IMR-90 (cell line): ENCODE data around the gene HRH1. TPM values are rescaled to one million over a fixed set of nuclear protein-coding genes. Genes with fewer than 3 reads are reported as not detected.
A peak's percentile ranks its signal among the peaks of the same experiment; 100 is the strongest.

Experiments
- ATAC-seq: fragments of 200-7000 bp; cut with Tn5 transposase; 2 replicates; pipeline ENCODE4 v1.9.1; 2020; ENCODE audit warnings: low read depth, mild to moderate bottlenecking, moderate library complexity
- BruUV-seq: library from RNA; stranded (reverse); fragments of 400-500 nt; replicated peaks from 2 replicates; lab custom pipeline; 2021; lab: Mats Ljungman, UMichigan
- CTCF ChIA-PET: fragments of 300-600 bp; formaldehyde crosslinking; extraction: SDS; loops from one replicate; lab custom pipeline; 2021; ENCODE audit warnings: antibody characterized with exemption; lab: Yijun Ruan, JAX
- POLR2A ChIA-PET: fragments of 300-600 bp; sonication (Branson Sonifier 250); formaldehyde crosslinking; loops from one replicate; lab custom pipeline; 2022; ENCODE audit warnings: antibody characterized with exemption; ENCODE audit not compliant: unreplicated experiment; lab: Charles Lee
- DNase-seq: peaks from one replicate; pipeline ENCODE4 v3.0.0; 2013
- H2AFZ ChIP-seq: replicated peaks from 2 replicates; pipeline ENCODE3; 2013; ENCODE audit warnings: low read length, mild to moderate bottlenecking; ENCODE audit not compliant: poor library complexity
- H2AK5ac ChIP-seq: 2 replicates; pipeline ENCODE4 v1.6.1; 2013; ENCODE audit warnings: low read depth, low read length, inconsistent platforms
- H2AK9ac ChIP-seq: replicated peaks from 2 replicates; pipeline ENCODE3; 2013; ENCODE audit warnings: mild to moderate bottlenecking, low read depth, low read length, moderate library complexity; ENCODE audit not compliant: poor library complexity
- H2BK120ac ChIP-seq: 2 replicates; pipeline ENCODE4 v1.6.1; 2013; ENCODE audit warnings: low read depth, low read length, inconsistent platforms
- H2BK15ac ChIP-seq: 3 replicates; pipeline ENCODE4 v1.6.1; 2013; ENCODE audit warnings: low read depth, low read length, inconsistent platforms
- H2BK20ac ChIP-seq: 2 replicates; pipeline ENCODE4 v1.6.1; 2013; ENCODE audit warnings: low read depth, mild to moderate bottlenecking, inconsistent platforms, low read length, moderate library complexity
- H2BK5ac ChIP-seq: 2 replicates; pipeline ENCODE4 v1.6.1; 2013; ENCODE audit warnings: mild to moderate bottlenecking, low read depth, low read length, inconsistent platforms; ENCODE audit not compliant: poor library complexity, severe bottlenecking
- H3K14ac ChIP-seq: replicated peaks from 2 replicates; pipeline ENCODE4 v1.6.1; 2013; ENCODE audit warnings: low read depth, low read length, inconsistent platforms
- H3K18ac ChIP-seq: 2 replicates; pipeline ENCODE4 v1.6.1; 2013; ENCODE audit warnings: low read depth, low read length, control low read depth
- H3K23ac ChIP-seq: 2 replicates; pipeline ENCODE4 v1.6.1; 2013; ENCODE audit warnings: low read depth, low read length, inconsistent platforms
- H3K27ac ChIP-seq: 2 replicates; pipeline ENCODE4 v1.5.1; 2013; ENCODE audit warnings: mild to moderate bottlenecking, control low read depth, low read length; ENCODE audit not compliant: insufficient read depth
- H3K27me3 ChIP-seq: 2 replicates; pipeline ENCODE4 v1.6.1; 2013; ENCODE audit warnings: low read length; ENCODE audit not compliant: control insufficient read depth, insufficient read depth
- H3K36me3 ChIP-seq: 2 replicates; pipeline ENCODE4 v1.6.1; 2013; ENCODE audit warnings: low read length, mixed read lengths; ENCODE audit not compliant: control insufficient read depth, insufficient read depth
- H3K4ac ChIP-seq: 2 replicates; pipeline ENCODE4 v1.6.1; 2013; ENCODE audit warnings: low read depth, low read length, inconsistent platforms
- H3K4me1 ChIP-seq: 2 replicates; pipeline ENCODE4 v1.6.1; 2013; ENCODE audit warnings: low read length, mixed read lengths; ENCODE audit not compliant: control insufficient read depth, insufficient read depth
- H3K4me2 ChIP-seq: 2 replicates; pipeline ENCODE4 v1.6.1; 2013; ENCODE audit warnings: low read depth, mild to moderate bottlenecking, control low read depth, low read length, moderate library complexity
- H3K4me3 ChIP-seq: 2 replicates; pipeline ENCODE4 v1.5.1; 2013; ENCODE audit warnings: low read depth, mild to moderate bottlenecking, control low read depth, low read length, moderate library complexity; ENCODE audit not compliant: insufficient read depth
- H3K56ac ChIP-seq: 2 replicates; pipeline ENCODE4 v1.6.1; 2013; ENCODE audit warnings: low read length, inconsistent platforms; ENCODE audit not compliant: insufficient read depth; ENCODE audit errors: extremely low read depth
- H3K79me1 ChIP-seq, 2 experiments: 2 replicates each; pipeline ENCODE4 v1.6.1; 2013; ENCODE audit warnings: low read length in 2 of 2, inconsistent platforms in 1 of 2, low read depth in 1 of 2
- H3K9ac ChIP-seq: 2 replicates; pipeline ENCODE4 v1.6.1; 2013; ENCODE audit warnings: low read depth, low read length, control low read depth
- H3K9me1 ChIP-seq: 2 replicates; pipeline ENCODE4 v1.6.1; 2013; ENCODE audit warnings: low read length, inconsistent platforms; ENCODE audit not compliant: insufficient read depth
- H3K9me3 ChIP-seq: 2 replicates; pipeline ENCODE4 v1.6.1; 2013; ENCODE audit warnings: low read length; ENCODE audit not compliant: control insufficient read depth, insufficient read depth
- H4K20me1 ChIP-seq: 2 replicates; pipeline ENCODE4 v1.6.1; 2013; ENCODE audit warnings: low read length, inconsistent platforms; ENCODE audit not compliant: insufficient read depth
- H4K5ac ChIP-seq: 2 replicates; pipeline ENCODE4 v1.6.1; 2013; ENCODE audit warnings: mild to moderate bottlenecking, low read depth, low read length, control low read depth
- H4K8ac ChIP-seq, 2 experiments: 2 replicates each; pipeline ENCODE4 v1.6.1; 2013; ENCODE audit warnings: low read depth in 2 of 2, low read length in 2 of 2, control low read depth in 1 of 2, inconsistent platforms in 1 of 2
- H4K91ac ChIP-seq: 2 replicates; pipeline ENCODE4 v1.6.1; 2013; ENCODE audit warnings: low read depth, low read length, inconsistent platforms; ENCODE audit not compliant: insufficient read depth
- RAD21 ChIP-seq: IDR thresholded peaks from 2 replicates; pipeline ENCODE4 v1.6.1; 2012; ENCODE audit warnings: low read length, improper control_type of control experiment
- WGBS, 2 experiments: methylation state at CpG; one replicate each; pipeline versions ENCODE4 v1.1.5 to v1.1.7; 2013; ENCODE audit warnings: missing lambda C conversion rate in 2 of 2; ENCODE audit not compliant: insufficient read length in 1 of 2; ENCODE audit errors: extremely low coverage in 2 of 2; 5-methylcytosine and 5-hydroxymethylcytosine counted together
- dilution Hi-C: fragments of 300-500 bp; cut with HindIII; formaldehyde crosslinking; loops from one replicate; pipeline ENCODE4 v1.14.3; 2018; ENCODE audit warnings: low sequenced_read_pairs; ENCODE audit not compliant: unreplicated experiment
- in situ Hi-C: fragments of 300-500 bp; cut with MboI; formaldehyde crosslinking; loops from 3 replicates; pipeline ENCODE4 v1.14.3; 2019; ENCODE audit warnings: low sequenced_read_pairs, inconsistent platforms, mixed read lengths
- intact Hi-C: fragments of 100-400 bp; cut with micrococcal nuclease; formaldehyde crosslinking; loops from 2 replicates; pipeline ENCODE4 v1.10.0; 2022
- polyA plus RNA-seq, 3 experiments: library from polyadenylated mRNA; depleted of rRNA; stranded (reverse); fragments of >200 nt; gene quantifications; 2 replicates each; pipeline ENCODE4 v1.2.3, GENCODE V29; 2012; ENCODE audit warnings: low replicate concordance in 1 of 3
- total RNA-seq: library from RNA; depleted of rRNA; stranded (reverse); fragments of >200 nt; gene quantifications from 2 replicates; pipeline ENCODE4 v1.2.3, GENCODE V29; 2012

HRH1 gene
- total and polyA plus RNA-seq, 2 of the 4 experiments (the other 2 are of a cell fraction), result 7.6 to 16.1 TPM

DNA sequence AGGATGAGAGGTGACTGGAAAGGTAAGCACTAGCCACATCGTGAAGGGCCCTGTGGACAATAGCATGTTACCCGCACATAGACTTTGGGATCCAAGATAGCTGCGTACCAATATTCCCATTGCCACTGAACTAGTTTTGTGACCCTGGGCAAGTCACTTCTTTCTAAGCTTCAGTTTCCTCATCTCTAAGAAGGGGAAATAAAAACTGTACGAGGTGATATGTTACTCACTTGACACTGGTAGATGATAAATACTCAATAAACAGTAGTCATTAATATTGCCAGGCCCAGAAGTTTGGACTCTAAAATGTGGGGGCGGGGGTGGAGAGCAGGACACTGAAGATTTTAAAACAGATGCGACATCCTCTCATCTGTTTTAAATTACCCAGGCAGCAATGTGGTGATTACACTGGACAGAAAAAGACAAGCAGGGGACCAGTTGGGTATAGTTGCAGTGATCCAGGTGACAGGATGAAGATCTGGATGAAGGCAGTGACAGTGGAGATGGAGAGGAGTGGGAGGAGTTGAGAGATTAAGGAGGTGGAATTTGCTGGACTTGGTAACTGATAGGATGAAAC lies 120.4 kb downstream of the HRH1 start:
- Histone ChIP-seq H3K18ac (no peak overlapping the region), H3K27me3 (no peaks in the 10 kb centered on the region), H3K56ac (no peak overlapping the region), H2AFZ (no peak overlapping the region), H3K9me3 (no peaks in the 10 kb centered on the region), H4K91ac (no peak overlapping the region), H4K5ac (no peak overlapping the region), H2AK5ac (peak overlapping the region; percentile 22), H3K4me3 (no peak overlapping the region), H3K27ac (no peak overlapping the region), H2BK5ac (no peak overlapping the region), H2BK15ac (no peak overlapping the region), H3K4ac (no peak overlapping the region), H3K9me1 (peaks cover 14% of the 10 kb centered on the region), H3K23ac (no peak overlapping the region), H3K4me1 (peaks cover 11% of the 10 kb centered on the region), H3K79me1 (peaks cover 35 to 65% of the 10 kb centered on the region in 2 experiments), H2AK9ac (peak overlapping the region; percentile 31), H3K14ac (no peak overlapping the region), H2BK20ac (peak overlapping the region; percentile 12; the same call in 1 of the 2 replicates), H2BK120ac (no peak overlapping the region), H3K9ac (no peak overlapping the region), H3K4me2 (no peak overlapping the region), H4K20me1 (no peaks in the 10 kb centered on the region), H4K8ac (0 out of 4 replicates have a peak overlapping the region, but pooled peaks of 1 of the 2 experiments have one; percentile 26), H3K36me3 (0 out of 2 replicates have a peak, but pooled peaks cover 3% of the 10 kb centered on the region)
- no TSS peak for BruUV-seq
- intact Hi-C loops, result no loop called here
- CTCF ChIA-PET, result no interaction called here
- DNase-seq (no peak), ATAC-seq (no peak)
- in situ Hi-C loops, result no loop called here
- no CpG with 5 or more reads among the region's 6 CpGs for WGBS, 2 experiments
- dilution Hi-C loops, result no loop called here
- POLR2A ChIA-PET, result no interaction called here
- no peak for TF ChIP-seq RAD21
